PC-9 (cell line): Measurements from ENCODE around the gene TNIK.

Experiments
- EZH2 ChIP-seq: fragments of 200-600 bp; sonication (generic); IDR thresholded peaks from 2 replicates; pipeline ENCODE4 v1.8.0; 2017; ENCODE audit warnings: antibody characterized with exemption, low read depth
- TF ChIP-seq, protein P1 (sequence below): fragments of 200-600 bp; sonication (generic); conservative IDR thresholded peaks from 2 replicates; pipeline ENCODE4 v1.6.1; 2017; ENCODE audit warnings: mixed run types, antibody characterized with exemption, mild to moderate bottlenecking, moderate library complexity

DNA sequence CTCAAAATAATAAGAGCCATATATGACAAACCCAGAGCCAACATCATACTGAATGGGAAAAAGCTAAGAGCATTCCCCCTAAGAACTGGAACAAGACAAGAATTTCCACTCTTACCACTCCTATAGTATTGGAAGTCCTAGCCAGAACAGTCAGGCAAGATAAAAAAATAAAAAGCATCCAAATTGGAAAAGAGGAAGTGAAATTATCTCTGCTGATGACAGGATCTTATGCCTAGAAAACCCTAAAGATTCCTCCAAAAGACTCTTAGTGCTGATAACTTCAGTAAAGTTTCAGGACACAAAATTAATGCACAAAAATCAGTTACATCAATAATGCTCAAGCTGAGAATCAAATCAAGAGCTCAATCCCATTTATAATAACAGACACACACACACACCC is 387.8 kb downstream of the TNIK start:
- TF ChIP-seq, protein P1, sequence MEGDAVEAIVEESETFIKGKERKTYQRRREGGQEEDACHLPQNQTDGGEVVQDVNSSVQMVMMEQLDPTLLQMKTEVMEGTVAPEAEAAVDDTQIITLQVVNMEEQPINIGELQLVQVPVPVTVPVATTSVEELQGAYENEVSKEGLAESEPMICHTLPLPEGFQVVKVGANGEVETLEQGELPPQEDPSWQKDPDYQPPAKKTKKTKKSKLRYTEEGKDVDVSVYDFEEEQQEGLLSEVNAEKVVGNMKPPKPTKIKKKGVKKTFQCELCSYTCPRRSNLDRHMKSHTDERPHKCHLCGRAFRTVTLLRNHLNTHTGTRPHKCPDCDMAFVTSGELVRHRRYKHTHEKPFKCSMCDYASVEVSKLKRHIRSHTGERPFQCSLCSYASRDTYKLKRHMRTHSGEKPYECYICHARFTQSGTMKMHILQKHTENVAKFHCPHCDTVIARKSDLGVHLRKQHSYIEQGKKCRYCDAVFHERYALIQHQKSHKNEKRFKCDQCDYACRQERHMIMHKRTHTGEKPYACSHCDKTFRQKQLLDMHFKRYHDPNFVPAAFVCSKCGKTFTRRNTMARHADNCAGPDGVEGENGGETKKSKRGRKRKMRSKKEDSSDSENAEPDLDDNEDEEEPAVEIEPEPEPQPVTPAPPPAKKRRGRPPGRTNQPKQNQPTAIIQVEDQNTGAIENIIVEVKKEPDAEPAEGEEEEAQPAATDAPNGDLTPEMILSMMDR: no peak
- no peak for TF ChIP-seq EZH2
